GM19043 (cell line): Measurements from ENCODE around the gene MDFIC.

Source experiments
- ATAC-seq: cut with Tn5 transposase; IDR thresholded peaks from one replicate; pipeline ENCODE4 v1.9.1; 2021; ENCODE audit warnings: low read depth; ENCODE audit not compliant: unreplicated experiment

The MDFIC gene

DNA sequence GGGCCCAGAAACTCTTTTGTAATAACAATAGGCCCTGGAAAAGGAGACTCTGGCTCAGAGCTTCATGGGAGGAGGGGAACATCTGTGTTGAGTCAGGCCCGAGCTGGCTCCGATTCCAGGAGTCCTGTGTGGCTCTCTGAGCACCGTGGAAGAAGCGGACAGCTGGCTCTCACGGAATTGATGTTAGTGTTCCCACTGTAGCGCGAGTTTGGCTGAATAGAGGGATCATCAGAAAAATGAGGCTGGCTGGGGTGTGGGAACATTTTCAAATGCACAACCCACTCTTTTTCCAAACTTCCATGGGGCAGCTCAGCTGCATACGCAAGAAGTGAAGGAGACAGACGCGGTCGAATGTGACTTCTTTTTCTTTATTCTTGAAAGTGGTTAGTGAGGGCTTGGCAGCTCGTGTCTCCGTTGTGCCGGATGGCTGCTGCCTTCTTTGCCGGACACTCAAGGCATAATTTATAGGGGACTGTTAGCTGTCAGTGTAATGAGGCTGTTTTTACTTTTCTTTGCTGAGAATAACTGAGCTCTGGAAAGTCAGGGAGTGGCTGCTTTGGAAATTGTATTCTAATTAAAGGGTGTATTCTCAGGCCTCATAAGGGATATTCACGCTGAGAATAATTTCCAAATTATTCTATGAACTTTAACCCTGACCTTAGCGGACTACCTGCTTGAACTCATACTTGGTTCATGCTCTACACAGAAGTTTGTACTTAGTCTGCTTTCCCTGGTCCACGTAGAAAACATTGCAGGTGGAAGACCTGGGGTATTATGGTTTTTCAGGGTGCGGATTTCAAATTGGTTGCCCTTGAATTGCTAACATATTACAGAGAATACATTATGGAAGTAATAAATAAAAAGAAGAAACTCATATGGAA lies 23.1 kb downstream of the MDFIC start:
- no peak for ATAC-seq

DNA sequence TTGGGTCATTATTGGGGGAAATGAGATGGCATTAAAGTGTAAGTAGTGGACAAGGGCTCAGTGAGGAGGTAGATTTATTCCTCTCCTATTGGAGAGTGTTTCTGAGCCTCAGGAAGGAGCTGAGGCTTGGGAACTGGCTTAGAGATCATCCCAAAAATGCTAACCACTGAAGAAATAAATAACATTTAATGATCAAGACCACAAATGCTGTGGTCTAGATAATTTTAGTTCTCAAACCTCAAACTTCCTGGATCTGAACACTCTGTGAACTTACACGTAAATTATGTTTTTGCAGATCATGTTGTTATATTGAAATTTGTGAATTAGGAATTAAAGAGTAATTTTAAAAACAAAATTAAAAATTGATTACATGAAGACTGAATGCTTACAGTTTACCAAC lies 27.3 kb downstream of the MDFIC start:
- ATAC-seq = no peak

DNA sequence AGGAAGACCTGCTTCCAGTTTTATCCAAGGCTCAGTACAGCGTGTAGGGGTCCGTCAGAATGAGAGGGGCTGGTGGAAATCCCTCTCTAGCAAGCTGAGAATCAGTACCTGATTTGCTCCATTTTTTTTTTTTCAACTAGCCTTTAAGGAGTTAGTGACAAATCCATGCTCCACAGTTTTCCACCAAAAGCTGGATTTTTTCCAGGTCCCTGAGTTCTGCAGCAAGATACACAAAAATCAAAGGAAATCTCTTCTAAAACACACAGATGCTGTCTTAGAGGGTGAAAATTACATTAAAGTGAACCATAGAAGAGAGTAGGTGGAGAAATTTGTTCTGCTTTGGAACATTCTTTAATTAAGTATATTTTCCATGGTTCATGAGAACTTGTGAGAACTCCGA lies 30.4 kb downstream of the MDFIC start:
- no peak for ATAC-seq

DNA sequence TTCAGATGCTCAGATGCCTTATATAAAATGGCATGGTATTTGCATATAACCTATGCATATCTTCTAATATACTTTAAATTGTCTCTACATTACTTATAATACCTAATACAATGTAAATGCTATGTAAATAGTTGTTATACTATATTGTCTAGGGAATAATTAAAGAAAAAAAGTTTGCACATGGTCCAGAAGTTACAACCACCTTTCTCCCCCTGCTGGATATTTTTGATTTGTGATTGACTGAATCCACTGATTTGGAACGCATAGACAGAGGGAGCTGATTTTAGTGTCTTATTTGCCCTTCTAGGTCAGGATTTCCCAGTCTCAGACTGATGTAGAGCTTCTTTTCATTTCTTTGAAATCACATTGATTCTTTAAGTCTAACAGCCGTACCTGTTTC lies 31.8 kb downstream of the MDFIC start:
- no peak for ATAC-seq

DNA sequence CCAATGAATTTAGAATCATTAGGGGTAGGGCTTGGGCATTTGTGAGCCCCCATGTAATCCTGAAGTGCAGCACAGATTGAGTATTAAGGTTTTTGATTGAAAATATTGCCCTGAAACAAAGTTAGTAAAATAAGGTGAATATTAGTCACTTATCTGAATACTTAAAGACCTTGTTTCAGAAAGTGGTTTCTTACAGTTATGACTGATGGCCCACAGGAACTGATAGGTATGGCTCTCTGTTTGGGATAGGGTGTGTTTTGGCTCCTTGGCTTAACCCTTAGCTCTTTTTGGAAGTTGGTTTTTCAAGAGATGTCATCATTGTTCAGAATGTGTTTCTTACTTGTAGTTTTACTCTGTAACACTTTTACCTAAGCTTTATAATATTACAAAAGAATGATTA lies 34.8 kb downstream of the MDFIC start:
- peak; percentile 38 for ATAC-seq

DNA sequence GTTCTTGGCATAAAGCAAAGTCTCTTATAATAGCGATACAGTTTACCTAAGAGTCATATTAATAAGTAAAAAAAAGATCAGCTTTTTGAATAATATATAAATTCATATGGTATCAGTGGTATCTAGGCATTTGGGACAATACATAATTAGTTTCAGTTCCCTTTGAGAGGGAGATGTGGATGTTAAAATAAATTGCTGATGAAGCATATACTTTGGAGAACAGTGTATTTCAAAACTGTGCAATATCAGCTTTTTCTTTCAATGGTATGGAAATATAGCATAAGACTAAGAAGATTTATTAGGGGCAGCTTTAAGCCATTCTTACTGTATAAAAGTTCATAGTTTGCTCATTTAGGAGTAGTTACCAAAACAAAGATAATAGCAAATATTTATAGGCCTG lies 35.5 kb downstream of the MDFIC start:
- no peak for ATAC-seq

DNA sequence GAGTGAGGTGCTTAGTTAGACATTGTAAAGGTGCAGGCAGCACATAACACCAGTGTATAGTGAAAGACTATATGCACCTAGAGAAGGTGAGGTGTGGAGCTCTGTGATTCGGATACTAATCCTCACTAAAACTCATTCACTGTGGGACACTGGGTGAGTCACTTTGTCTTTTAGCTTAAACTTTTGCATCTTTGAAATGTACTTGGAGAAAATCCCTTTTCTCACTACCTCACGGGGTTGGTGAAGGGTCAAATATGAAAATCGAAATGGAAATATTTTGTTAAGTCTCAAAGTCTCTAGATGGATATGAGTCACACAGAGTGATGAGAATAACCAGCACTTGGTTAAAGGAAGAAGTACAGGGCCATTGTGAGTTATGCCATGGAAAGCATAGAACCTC lies 38.0 kb downstream of the MDFIC start:
- ATAC-seq = peak; percentile 74

DNA sequence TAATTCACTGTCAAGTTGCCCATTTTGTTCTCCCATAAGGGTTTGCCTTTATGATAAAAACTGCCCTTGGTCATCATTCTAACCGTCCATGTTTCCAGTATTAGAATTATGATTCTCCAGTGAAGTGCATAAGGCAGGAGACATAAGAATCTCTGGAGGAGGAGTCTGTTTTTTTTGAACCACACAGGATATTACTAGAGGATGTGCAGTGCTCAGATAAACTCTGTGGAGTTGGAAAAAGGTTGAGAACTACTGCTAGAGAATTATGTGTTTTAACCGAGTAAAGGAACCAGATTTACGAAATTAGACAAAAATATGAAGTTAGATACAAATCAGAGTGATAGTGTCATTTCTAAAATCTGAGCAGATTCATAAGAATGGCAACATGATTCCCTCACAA lies 40.5 kb downstream of the MDFIC start:
- ATAC-seq = no peak

DNA sequence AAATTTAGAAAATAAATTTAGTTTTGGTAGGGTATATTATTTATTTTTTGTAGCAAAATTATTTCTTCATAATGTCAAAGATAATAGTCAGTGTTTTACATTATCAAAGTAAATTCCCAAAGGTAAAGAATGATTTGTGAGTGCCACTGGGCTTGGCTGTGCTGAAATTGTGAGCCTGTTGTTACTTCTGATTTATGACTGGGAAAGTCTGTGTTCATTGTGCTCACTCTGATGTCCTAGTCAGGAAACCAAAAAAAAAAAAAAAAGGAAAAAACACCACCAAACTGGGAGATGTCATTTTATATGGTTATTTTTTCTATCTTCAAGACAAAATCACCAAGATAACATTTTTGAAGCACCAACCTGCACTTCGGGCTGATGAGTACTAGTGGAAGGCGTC lies 44.3 kb downstream of the MDFIC start:
- ATAC-seq = no peak

DNA sequence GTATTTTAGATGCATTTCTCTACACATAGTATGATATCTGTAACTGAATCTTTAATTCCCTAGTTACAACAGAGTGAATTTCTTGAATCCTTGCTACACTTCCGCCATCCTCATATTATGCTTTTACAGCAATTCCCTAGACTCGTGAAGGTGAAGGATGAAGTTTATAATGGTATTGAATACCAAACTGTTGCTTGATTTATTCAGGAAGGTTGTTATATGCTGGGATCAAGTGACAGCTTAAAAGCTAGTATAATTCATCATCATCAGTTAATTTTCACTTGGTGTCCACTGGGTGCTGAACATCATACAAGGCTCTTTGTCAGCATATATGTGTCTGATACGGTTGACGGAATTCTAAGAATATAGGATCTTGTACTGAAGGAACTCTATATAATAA lies 47.2 kb downstream of the MDFIC start:
- no peak for ATAC-seq

DNA sequence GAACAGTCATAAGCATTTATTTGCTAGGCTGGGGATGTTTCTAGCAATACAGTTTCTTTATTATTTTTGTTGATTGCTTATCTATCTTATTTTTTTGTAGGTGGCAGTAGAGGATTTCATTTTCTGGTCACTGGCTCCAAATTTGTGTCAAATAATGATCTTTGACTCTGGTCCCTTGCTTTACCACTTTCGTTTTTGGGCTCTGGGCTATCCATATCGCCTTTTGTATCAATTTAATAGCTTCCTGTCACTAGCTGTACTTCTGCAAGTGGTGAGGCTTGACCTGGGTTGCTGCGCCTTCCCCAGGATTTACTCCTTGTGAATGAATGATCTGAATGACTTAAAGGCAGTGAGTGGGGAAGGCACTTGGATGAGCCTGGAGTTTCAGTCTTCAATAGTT lies 48.4 kb downstream of the MDFIC start:
- no peak for ATAC-seq

DNA sequence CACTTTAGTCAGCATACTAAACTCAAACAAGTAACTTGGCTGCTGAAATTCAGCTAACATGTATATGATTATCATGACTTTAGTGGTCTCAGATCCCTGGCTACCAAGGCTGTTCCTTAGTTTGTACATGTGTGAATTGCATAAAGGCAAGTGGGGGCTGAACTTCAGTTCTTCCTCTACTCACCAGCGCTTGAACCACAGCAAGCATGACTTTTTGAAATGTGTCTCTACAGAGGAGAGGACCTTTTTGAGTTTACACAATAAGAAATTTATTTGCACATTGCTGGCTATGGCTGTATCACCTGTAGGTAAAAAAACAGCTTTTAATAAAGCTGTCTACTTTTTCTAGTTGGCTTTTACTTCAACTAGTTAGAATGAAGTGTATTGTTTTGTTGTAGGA lies 48.8 kb downstream of the MDFIC start:
- ATAC-seq = no peak

DNA sequence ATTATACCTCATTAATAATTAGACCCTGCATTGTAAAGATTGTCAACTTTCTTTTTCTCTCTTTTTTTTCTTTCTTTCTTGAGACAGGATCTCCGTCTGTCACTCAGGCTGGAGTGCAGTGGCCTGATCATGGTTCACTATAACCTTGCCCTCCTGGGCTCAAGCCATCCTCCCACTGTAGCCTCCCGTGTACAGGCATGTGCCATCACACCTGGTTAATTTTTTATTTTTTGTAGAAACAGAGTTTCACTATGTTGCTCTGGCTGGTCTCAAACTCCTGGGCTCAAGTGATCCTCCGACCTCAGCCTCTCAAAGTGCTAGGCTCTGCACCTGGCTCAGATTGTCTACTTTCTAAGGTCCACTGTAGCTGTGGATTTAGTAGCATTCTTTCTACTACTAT lies 50.7 kb downstream of the MDFIC start:
- no peak for ATAC-seq

DNA sequence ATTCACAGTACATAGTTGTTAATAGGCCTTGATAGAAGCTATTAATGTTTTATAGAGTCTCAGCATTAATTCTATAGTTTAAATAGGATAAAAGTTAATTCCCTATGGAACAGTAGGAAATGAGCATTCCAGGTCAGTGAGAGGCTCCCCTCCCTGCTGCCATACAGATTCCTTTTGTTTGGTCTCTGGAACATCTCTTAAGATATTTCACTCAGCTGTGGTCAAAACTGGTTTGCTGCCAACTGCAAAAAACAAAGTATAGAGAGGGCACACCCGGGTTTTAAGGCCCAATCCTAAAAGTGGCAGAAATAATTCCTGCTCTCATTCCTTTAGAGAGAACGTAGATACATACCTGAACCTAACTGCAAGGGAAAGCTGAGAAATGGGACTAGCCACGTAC lies 51.3 kb downstream of the MDFIC start:
- ATAC-seq = no peak

DNA sequence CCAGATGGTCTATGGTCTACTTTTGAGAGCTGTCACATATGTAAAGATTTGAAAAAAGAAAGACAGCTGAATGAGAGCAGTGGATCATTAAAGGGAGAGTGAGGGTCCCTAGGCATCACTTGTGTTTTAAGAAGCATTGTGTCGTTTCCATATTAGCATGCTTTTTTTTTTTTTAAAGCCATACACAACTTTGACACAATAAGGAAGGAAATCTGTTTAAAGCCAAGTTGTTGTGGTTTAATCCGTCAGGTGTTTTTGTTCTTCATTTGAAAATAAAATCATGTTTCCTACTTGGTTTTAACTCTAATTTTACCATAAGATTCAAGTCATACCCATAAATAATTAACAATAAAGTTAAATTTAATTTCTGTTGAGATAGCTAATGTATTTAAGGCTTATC lies 53.5 kb downstream of the MDFIC start:
- no peak for ATAC-seq

DNA sequence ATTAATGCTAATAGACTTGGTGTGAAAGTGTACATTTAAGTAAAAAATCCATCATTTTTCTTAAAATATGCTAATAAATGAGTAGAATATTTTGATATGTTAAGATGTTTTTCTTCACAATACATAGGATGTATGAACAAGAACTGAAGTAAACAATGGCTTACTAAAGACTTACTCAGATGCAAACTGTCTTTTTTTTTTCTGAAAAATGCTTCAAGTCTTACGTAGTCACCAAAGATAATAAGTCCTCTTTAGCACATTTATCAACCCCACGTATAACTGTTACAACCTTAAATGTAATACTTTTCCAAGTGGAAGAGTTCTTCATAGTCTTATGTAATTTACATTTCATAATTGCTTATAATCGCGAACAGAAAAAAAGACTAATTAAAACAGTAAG lies 54.8 kb downstream of the MDFIC start:
- ATAC-seq = no peak

DNA sequence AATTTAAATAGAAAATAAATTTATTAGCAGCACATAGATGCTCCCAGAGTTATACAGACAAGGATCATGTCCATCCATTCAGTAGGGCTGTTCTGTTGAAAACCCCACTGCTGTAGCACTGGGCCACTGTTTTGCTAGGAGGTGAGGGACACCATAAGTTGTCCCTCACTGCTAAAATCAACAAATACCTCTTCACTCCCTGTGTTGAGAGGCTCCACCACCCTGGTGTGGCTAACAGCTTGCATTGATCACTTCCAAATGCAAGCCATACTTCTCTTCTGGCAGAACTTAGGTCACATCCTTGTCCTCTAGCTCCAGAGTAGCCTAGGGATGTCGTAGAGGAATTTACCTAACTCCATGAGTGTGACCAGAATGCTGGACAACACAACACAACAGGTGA lies 55.4 kb downstream of the MDFIC start:
- no peak for ATAC-seq

DNA sequence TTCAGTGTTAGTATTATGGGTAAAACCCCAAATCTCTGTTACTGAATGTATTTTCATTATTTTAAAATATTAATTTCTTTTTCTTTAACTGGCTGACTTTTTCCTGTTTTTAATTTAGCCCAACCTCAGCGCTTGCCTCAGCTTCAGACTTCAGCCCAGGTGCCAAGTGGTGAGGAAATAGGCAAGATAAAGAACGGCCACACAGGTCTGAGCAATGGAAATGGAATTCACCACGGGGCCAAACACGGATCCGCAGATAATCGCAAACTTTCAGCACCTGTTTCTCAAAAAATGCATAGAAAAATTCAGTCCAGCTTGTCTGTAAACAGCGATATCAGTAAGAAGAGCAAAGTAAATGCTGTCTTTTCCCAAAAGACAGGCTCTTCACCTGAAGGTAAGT lies 57.5 kb downstream of the MDFIC start:
- ATAC-seq = no peak

DNA sequence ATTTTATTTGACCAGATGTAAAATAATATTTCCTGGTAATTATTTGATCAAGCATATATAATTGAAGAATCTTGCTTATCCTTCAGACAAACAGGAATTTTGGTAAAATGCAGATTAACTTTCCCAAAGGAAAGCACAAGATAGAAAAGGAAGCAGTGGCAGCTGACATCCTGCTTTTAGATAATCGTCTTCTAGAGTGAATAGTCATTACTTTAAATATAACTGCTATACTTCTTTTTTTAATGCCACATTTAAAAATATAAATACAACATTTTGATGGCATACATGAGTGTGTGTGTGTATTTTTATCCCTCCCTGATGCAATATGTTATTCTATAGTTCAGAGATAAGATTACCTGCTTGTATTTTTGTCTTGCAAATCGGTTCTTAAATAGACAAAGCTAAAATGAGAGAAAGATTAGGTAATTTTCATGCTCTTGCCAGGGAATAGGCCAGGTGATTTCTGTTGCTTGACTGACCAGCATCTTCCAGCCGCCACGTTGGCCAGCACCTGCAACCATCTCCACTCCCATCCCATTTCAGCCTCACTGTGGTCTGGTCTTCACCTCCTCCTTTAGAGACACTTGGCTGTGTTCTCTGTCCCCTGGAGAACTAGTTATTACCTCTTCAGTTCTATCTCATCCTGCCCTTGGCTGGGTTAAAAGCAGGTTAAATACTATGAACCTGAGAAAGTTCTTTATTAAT lies 58.1 kb downstream of the MDFIC start:
- no peak for ATAC-seq

DNA sequence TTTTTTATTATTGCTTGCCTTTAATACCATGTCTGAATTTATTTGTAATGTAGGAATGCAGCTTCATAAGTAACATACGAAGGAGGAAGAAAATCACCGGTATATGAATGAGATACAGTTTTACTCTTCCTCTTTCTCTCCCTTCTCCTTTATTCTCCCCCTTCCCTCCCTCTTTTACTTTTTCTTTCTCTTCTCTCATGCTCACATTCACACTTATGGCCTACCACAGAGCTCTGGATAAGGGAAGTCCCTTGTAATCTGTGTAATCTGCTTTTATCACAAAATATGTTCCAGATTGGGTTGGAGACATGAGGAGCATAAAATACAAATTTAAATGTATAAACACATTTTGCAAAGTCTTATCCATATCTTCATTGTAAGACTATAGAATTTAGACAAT lies 59.4 kb downstream of the MDFIC start:
- ATAC-seq = no peak

DNA sequence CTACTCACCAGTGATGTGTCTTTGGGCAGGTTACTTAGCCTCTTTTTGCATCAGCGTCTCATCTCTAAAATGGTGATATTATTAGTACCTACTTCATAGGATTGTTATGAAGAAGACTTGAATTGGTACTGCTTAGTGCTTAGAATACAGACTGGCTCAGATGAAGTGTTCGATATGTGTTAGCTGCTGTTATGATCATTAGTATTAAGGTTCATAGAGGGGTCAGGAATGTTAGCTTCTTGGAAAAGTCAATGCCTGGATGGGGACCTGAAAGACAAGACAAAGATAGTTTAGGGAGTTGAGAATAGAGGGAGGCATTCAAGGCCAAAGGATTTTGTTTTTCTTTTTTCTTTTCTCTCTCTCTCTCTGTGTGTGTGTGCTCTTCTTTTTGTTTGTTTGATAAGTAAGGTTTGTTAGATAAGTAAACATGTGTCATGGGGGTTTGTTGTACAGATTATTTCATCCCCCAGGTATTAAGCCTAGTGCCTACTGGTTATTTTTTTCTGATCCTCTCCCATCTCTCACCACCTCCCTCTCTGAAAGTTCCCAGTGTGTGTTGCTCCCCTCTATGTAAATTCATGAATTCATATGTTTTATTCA lies 63.3 kb downstream of the MDFIC start:
- ATAC-seq = no peak
